G401.6 (cell line): ENCODE measurements around the gene ANKRD53.
"Not testable (repeated sequence)": the region's sequence is repeated elsewhere in the genome, so short reads cannot be mapped to it uniquely, and the experiment has no call there.

Experiments
- FAIRE-seq: peaks from 2 replicates; lab custom pipeline; 2012; peaks lifted over from hg19 to GRCh38; lab: Jason Lieb, UNC

Gene ANKRD53

DNA sequence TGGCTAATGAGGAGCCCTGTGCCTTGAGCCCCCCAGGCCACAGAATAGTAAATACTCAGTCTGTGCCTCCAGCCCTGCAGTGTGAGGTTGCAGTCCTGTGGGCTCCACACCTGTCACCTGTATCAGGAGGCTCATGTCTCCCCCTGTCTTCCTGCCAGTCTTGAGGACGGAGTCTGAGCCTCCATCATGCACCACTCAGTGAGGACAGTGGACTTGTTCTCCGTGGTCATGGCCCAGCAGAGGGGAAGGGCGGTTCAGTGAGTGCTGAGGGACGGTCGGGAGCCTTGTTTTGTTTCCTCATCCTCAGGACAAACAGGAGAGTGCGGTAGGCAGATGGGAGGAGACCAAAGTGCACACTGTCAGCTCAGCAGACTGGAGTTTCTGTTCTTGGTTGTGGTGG is 33.4 kb downstream of the ANKRD53 start:
- FAIRE-seq, result not testable (repeated sequence)

GRCh38 chr2:71018625-71019024 is 40.2 kb downstream of the ANKRD53 start:
- FAIRE-seq, result no peak

GRCh38 chr2:71019989-71020388 is 41.6 kb downstream of the ANKRD53 start:
- not testable (repeated sequence) for FAIRE-seq

- FAIRE-seq, result not testable (repeated sequence)
Observed at GRCh38 chr2:71021394-71021793, 43.0 kb downstream of the ANKRD53 start.

GRCh38 chr2:71023553-71024243 is 45.3 kb downstream of the ANKRD53 start:
- not testable (repeated sequence) for FAIRE-seq
